ENCODE data around the gene L3MBTL4.

- TF ChIP-seq CTCF (IDR thresholded peaks at IDR 0.05) (no peak), POLR2A (IDR thresholded peaks at IDR 0.05) (no peak), POLR2AphosphoS5 (IDR thresholded peaks at IDR 0.05) (no peak)
These were observed 458.9 kb downstream of the L3MBTL4 start for GRCh38 chr18:5955861-5956260.

Measured in sigmoid colon (tissue), 4 donors.